A673 (cell line): ENCODE measurements around the gene INSR.

ENCODE experiments used
- CTCF ChIP-seq: fragments of 300-800, 200-600 bp; sonication (generic); conservative IDR thresholded peaks from 2 replicates; pipeline ENCODE4 v1.5.1; 2017; ENCODE audit warnings: low read depth, mild to moderate bottlenecking, antibody characterized with exemption, low read length, moderate library complexity, mixed read lengths
- EZH2 ChIP-seq: fragments of 200-600 bp; sonication (generic); IDR thresholded peaks from 2 replicates; pipeline ENCODE4 v1.6.1; 2017; ENCODE audit warnings: borderline replicate concordance, low read depth, mild to moderate bottlenecking, mixed read lengths, antibody characterized with exemption, low read length; ENCODE audit not compliant: poor library complexity, severe bottlenecking

- no peak for TF ChIP-seq CTCF
- no peak for TF ChIP-seq EZH2
These were observed 184.4 kb downstream of the INSR start for GRCh38 chr19:7109678-7110289.
